H1 (cell line): Measurements from ENCODE around the gene OR51G2. TPM values are rescaled to one million over a fixed set of nuclear protein-coding genes. Genes with fewer than 3 reads are reported as not detected.

Experiments
- CTCF ChIA-PET: fragments of 300-600 bp; sonication (Branson Sonifier 250); formaldehyde crosslinking; loops from one replicate; lab custom pipeline; 2021; ENCODE audit not compliant: partially characterized antibody; lab: Charles Lee
- POLR2A ChIA-PET: fragments of 300-600 bp; sonication (Branson Sonifier 250); formaldehyde crosslinking; loops from one replicate; lab custom pipeline; 2021; ENCODE audit warnings: inconsistent platforms; ENCODE audit not compliant: partially characterized antibody; lab: Charles Lee
- DNase-seq, 2 experiments: peaks; one replicate each; pipeline versions ENCODE4 v3.0.0 to v3.0.0-alpha.2; 2010 to 2022; ENCODE audit warnings: low spot score in 2 of 2, low read depth in 1 of 2, mixed read lengths in 1 of 2
- FAIRE-seq: peaks from 2 replicates; lab custom pipeline; 2011; peaks lifted over from hg19 to GRCh38; lab: Jason Lieb, UNC
- H2AFZ ChIP-seq: 2 replicates; pipeline ENCODE4 v1.8.1; 2012; ENCODE audit warnings: low read length, inconsistent platforms
- H2AK5ac ChIP-seq: 2 replicates; pipeline ENCODE4 v1.6.1; 2013; ENCODE audit warnings: low read depth, low read length
- H2BK120ac ChIP-seq: replicated peaks from 2 replicates; pipeline ENCODE3; 2013; ENCODE audit warnings: low read depth, low read length, inconsistent platforms
- H2BK12ac ChIP-seq: 2 replicates; pipeline ENCODE4 v1.6.1; 2013; ENCODE audit warnings: low read depth, low read length
- H2BK15ac ChIP-seq: 2 replicates; pipeline ENCODE4 v1.6.1; 2013; ENCODE audit warnings: low read length
- H2BK20ac ChIP-seq: 2 replicates; pipeline ENCODE4 v1.6.1; 2013; ENCODE audit warnings: low read length
- H2BK5ac ChIP-seq: 2 replicates; pipeline ENCODE4 v1.6.1; 2013; ENCODE audit warnings: low read depth, low read length
- H3K14ac ChIP-seq: 2 replicates; pipeline ENCODE4 v1.6.1; 2013; ENCODE audit warnings: inconsistent platforms; ENCODE audit not compliant: insufficient read length
- H3K18ac ChIP-seq: 2 replicates; pipeline ENCODE4 v1.6.1; 2013; ENCODE audit warnings: low read length; ENCODE audit errors: extremely low read depth
- H3K23ac ChIP-seq: 2 replicates; pipeline ENCODE4 v1.6.1; 2013; ENCODE audit warnings: inconsistent platforms; ENCODE audit not compliant: insufficient read length
- H3K23me2 ChIP-seq: 2 replicates; pipeline ENCODE4 v1.6.1; 2013; ENCODE audit warnings: low read depth, low read length
- H3K27ac ChIP-seq: 2 replicates; pipeline ENCODE4 v1.6.1; 2011; ENCODE audit warnings: low read depth, low read length, inconsistent platforms
- H3K27me3 ChIP-seq, 4 experiments: replicated peaks in 1 of 4; 1 replicate in 1 of 4; 2 replicates in 3 of 4; pipeline versions ENCODE4 v1.6.1 to v1.8.1; 2011 to 2013; ENCODE audit warnings: low read length in 3 of 4, mild to moderate bottlenecking in 3 of 4, inconsistent platforms in 2 of 4, mixed read lengths in 2 of 4, moderate library complexity in 1 of 4; ENCODE audit not compliant: control insufficient read depth in 3 of 4, insufficient read depth in 3 of 4; ENCODE audit errors: extremely low read depth in 1 of 4
- H3K36me3 ChIP-seq, 4 experiments: 2 replicates each; pipeline versions ENCODE4 v1.6.1 to v1.8.1; 2011 to 2013; ENCODE audit warnings: mild to moderate bottlenecking in 4 of 4, low read length in 3 of 4, moderate library complexity in 2 of 4, control low read depth in 1 of 4, inconsistent platforms in 1 of 4; ENCODE audit not compliant: insufficient read depth in 4 of 4, control insufficient read depth in 2 of 4
- H3K4ac ChIP-seq: replicated peaks from 2 replicates; pipeline ENCODE3; 2013; ENCODE audit warnings: low read length, low read depth, mixed read lengths, inconsistent platforms; ENCODE audit not compliant: insufficient read length
- H3K4me1 ChIP-seq, 4 experiments: replicated peaks in 1 of 4; 1 replicate in 1 of 4; 2 replicates in 3 of 4; pipeline versions ENCODE4 v1.6.1 to v1.8.1; 2011 to 2013; ENCODE audit warnings: low read length in 3 of 4, inconsistent platforms in 2 of 4, mixed read lengths in 1 of 4; ENCODE audit not compliant: insufficient read depth in 4 of 4, control insufficient read depth in 3 of 4
- H3K4me2 ChIP-seq, 2 experiments: 2 replicates each; pipeline versions ENCODE4 v1.6.1 to v1.8.1; 2011 to 2013; ENCODE audit warnings: low read depth in 2 of 2, low read length in 2 of 2, control low read depth in 1 of 2, inconsistent platforms in 1 of 2, mild to moderate bottlenecking in 1 of 2; ENCODE audit not compliant: insufficient read depth in 1 of 2
- H3K4me3 ChIP-seq, 4 experiments: fragments of 200-600, 300-600 bp in 1 of 4; sonication (generic), shearing (Covaris generic), sonication (Bioruptor Twin) in 1 of 4; 2 replicates each; pipeline versions ENCODE4 v1.5.1 to v1.8.1; 2011 to 2016; ENCODE audit warnings: low read length in 4 of 4, low read depth in 3 of 4, control low read depth in 2 of 4, inconsistent platforms in 2 of 4, mild to moderate bottlenecking in 2 of 4, mixed read lengths in 1 of 4, moderate library complexity in 1 of 4; ENCODE audit not compliant: insufficient read depth in 2 of 4; ENCODE audit errors: extremely low read depth in 1 of 4
- H3K56ac ChIP-seq: replicated peaks from 2 replicates; pipeline ENCODE3; 2013; ENCODE audit warnings: low read depth, mild to moderate bottlenecking, mixed read lengths, low read length, inconsistent platforms; ENCODE audit not compliant: insufficient read length
- H3K79me1 ChIP-seq: 2 replicates; pipeline ENCODE4 v1.6.1; 2013; ENCODE audit warnings: low read depth, low read length, control low read depth
- H3K79me2 ChIP-seq, 2 experiments: 2 replicates each; pipeline versions ENCODE4 v1.6.1 to v1.8.1; 2012 to 2013; ENCODE audit warnings: low read length in 2 of 2, mild to moderate bottlenecking in 2 of 2, inconsistent platforms in 1 of 2; ENCODE audit not compliant: insufficient read depth in 2 of 2, control insufficient read depth in 1 of 2
- H3K9ac ChIP-seq, 4 experiments: replicated peaks in 1 of 4; 1 replicate in 1 of 4; 2 replicates in 3 of 4; pipeline versions ENCODE4 v1.6.1 to v1.8.1; 2011 to 2013; ENCODE audit warnings: low read depth in 3 of 4, low read length in 3 of 4, control low read depth in 2 of 4, mild to moderate bottlenecking in 2 of 4, moderate library complexity in 2 of 4, inconsistent platforms in 1 of 4; ENCODE audit errors: extremely low read depth in 1 of 4
- H3K9me3 ChIP-seq, 2 experiments: 2 replicates each; pipeline versions ENCODE4 v1.6.1 to v1.8.1; 2012 to 2013; ENCODE audit warnings: mild to moderate bottlenecking in 2 of 2, moderate library complexity in 2 of 2, control low read depth in 1 of 2, inconsistent platforms in 1 of 2, low read depth in 1 of 2, low read length in 1 of 2, mixed read lengths in 1 of 2; ENCODE audit not compliant: insufficient read depth in 2 of 2
- H4K20me1 ChIP-seq, 2 experiments: replicated peaks in 1 of 2; 2 replicates each; pipeline versions ENCODE3 to v1.8.1; 2011 to 2013; ENCODE audit warnings: inconsistent platforms in 2 of 2, low read length in 2 of 2, mild to moderate bottlenecking in 1 of 2; ENCODE audit not compliant: insufficient read depth in 2 of 2, control insufficient read depth in 1 of 2
- H4K5ac ChIP-seq: 2 replicates; pipeline ENCODE4 v1.6.1; 2013; ENCODE audit warnings: low read length, low read depth, mixed read lengths, inconsistent platforms; ENCODE audit not compliant: insufficient read length
- H4K8ac ChIP-seq: 2 replicates; pipeline ENCODE4 v1.8.0; 2013; ENCODE audit warnings: mild to moderate bottlenecking, moderate library complexity, low read length, inconsistent platforms; ENCODE audit not compliant: insufficient read depth; ENCODE audit errors: extremely low read depth
- H4K91ac ChIP-seq: replicated peaks from 2 replicates; pipeline ENCODE3; 2013; ENCODE audit warnings: low read length, mixed read lengths, inconsistent platforms; ENCODE audit not compliant: insufficient read length
- ASH2L ChIP-seq: fragments of 200-600, 300-600 bp; sonication (generic); IDR thresholded peaks from one replicate; pipeline ENCODE4 v1.7.1; 2017; ENCODE audit warnings: low read length
- GTF2F1 ChIP-seq: IDR thresholded peaks from 2 replicates; pipeline ENCODE4 v1.6.1; 2012; ENCODE audit warnings: low read depth, low read length, improper control_type of control experiment, borderline replicate concordance
- MAFK ChIP-seq: IDR thresholded peaks from 2 replicates; pipeline ENCODE4 v1.6.1; 2012; ENCODE audit warnings: low read depth, mild to moderate bottlenecking, improper control_type of control experiment, low read length
- RXRA ChIP-seq: IDR thresholded peaks from 2 replicates; pipeline ENCODE4 v1.6.1; 2011; ENCODE audit warnings: low read depth, mild to moderate bottlenecking, low read length, moderate library complexity; ENCODE audit not compliant: insufficient read depth
- SIX5 ChIP-seq: IDR thresholded peaks from 2 replicates; pipeline ENCODE4 v1.6.1; 2011; ENCODE audit warnings: mild to moderate bottlenecking, low read depth, low read length
- SUZ12 ChIP-seq: fragments of 200-600 bp; sonication (generic); IDR thresholded peaks from 2 replicates; pipeline ENCODE4 v1.6.1; 2012; ENCODE audit warnings: mild to moderate bottlenecking, inconsistent platforms, low read length, moderate library complexity, mixed read lengths
- TBP ChIP-seq: IDR thresholded peaks from 2 replicates; pipeline ENCODE4 v1.6.1; 2011; ENCODE audit warnings: low read depth, low read length, improper control_type of control experiment
- TCF12 ChIP-seq: IDR thresholded peaks from 2 replicates; pipeline ENCODE4 v1.6.1; 2011; ENCODE audit warnings: low read depth, mild to moderate bottlenecking, low read length
- WGBS, 2 experiments: shearing (Covaris generic) in 1 of 2; methylation state at CpG; one replicate each; pipeline versions ENCODE4 v1.1.6 to v1.1.7; 2013 to 2015; ENCODE audit warnings: low lambda C conversion rate in 2 of 2, mixed read lengths in 2 of 2, inconsistent platforms in 1 of 2, low coverage in 1 of 2, missing lambda C conversion rate in 1 of 2; ENCODE audit not compliant: insufficient replicate concordance in 2 of 2, insufficient coverage in 1 of 2, insufficient read length in 1 of 2; ENCODE audit errors: extremely low coverage in 1 of 2, missing lambda C conversion rate in 1 of 2; 5-methylcytosine and 5-hydroxymethylcytosine counted together
- polyA plus RNA-seq, 7 experiments: library from polyadenylated mRNA; depleted of rRNA in 3 of 7; stranded (reverse) in 5 of 7; unstranded in 2 of 7; fragments of >200 nt in 5 of 7; fragments of 200-250 nt in 2 of 7; gene quantifications; 1 replicate in 5 of 7; 2 replicates in 1 of 7; 4 replicates in 1 of 7; pipeline versions ENCODE4 v1.2.1 to v1.2.3, GENCODE V29; 2011 to 2013; ENCODE audit warnings: missing spikeins in 2 of 7, mixed read lengths in 2 of 7
- total RNA-seq: library from RNA; stranded (reverse); fragmentation: NEBNext Ultra II Directional; extraction: Animal tissue kit (Norgen Biotek cat#: 25700); gene quantifications from 2 replicates; pipeline ENCODE4 v1.2.1, GENCODE V29; 2021

OR51G2 gene
- total and polyA plus RNA-seq, 2 of the 8 experiments (the other 6 are each of a cell fraction or from before 2014, with no cell fraction given): not detected

DNA sequence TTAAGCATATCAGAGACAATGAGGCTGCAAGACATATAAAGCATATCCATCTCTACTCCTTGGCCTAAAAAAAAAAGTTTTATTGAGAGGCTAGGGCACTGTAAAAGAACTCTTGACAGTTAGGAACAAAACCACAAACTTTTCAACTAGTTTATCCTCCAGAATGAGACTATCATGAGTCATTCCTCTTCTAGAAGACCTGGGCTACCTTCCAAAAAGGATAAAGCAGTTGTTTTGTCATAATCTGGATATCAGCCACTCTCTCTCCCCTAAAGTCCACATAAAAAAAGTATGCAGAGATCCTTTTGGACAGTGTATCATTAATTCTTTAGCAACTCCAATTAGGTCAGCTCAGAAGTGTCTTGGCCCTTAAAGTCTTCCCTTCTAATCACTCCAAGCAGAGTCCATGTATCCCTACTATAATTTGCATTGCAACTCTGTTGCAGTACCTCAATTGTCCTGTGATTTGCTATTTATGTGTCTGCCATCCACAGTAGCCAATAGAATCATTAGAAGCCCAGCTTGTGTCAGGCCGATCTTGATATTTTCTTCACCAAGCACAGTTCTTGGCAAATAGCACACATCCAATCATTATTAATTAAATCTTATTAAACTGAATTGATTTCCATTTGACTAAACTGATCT is 27.0 kb downstream of the OR51G2 start:
- Histone ChIP-seq H3K79me2 (no peaks in the 10 kb centered on the region), H3K79me1 (no peaks in the 10 kb centered on the region), H3K4ac (no peak overlapping the region), H3K23ac (no peak overlapping the region), H3K14ac (no peak overlapping the region), H3K9me3 (no peaks in the 10 kb centered on the region), H2BK15ac (no peak overlapping the region), H3K4me2 (no peak overlapping the region), H2AK5ac (no peak overlapping the region), H4K5ac (no peak overlapping the region), H4K91ac (no peak overlapping the region), H4K20me1 (no peaks in the 10 kb centered on the region), H4K8ac (no peak overlapping the region), H3K4me1 (no peaks in the 10 kb centered on the region), H3K27me3 (no peaks in the 10 kb centered on the region), H2BK5ac (no peak overlapping the region), H2BK12ac (no peak overlapping the region), H3K36me3 (no peaks in the 10 kb centered on the region), H3K23me2 (no peaks in the 10 kb centered on the region), H3K4me3 (no peak overlapping the region), H3K27ac (no peak overlapping the region), H2AFZ (no peak overlapping the region), H3K18ac (no peak overlapping the region), H2BK120ac (no peak overlapping the region), H3K56ac (no peak overlapping the region), H3K9ac (no peak overlapping the region), H2BK20ac (no peak overlapping the region)
- 95% methylated on average over 1 of the region's 1 CpG; no CpG with 5 or more reads in 1 of the 2 experiments for WGBS, 2 experiments
- no peak for DNase-seq
- ChIA-PET POLR2A (no interaction called here), CTCF (interaction anchor here (0.7 to 1.3 kb wide), 5 partner anchors 9 to 169 kb away, joined by 3 to 4 read pairs (median 3); no protein-coding TSS in a partner anchor)
- no peak for FAIRE-seq
- TF ChIP-seq GTF2F1: no peak
- TF ChIP-seq SIX5: no peak
- TF ChIP-seq TBP: no peak
- no peak for TF ChIP-seq MAFK
- TF ChIP-seq SUZ12: no peak
- no peak for TF ChIP-seq TCF12
- TF ChIP-seq ASH2L: no peak
- TF ChIP-seq RXRA: no peak
